Superior temporal gyrus (tissue), 1 donor: ENCODE measurements around the gene CCL16.
"Not testable (repeated sequence)": the region's sequence is repeated elsewhere in the genome, so short reads cannot be mapped to it uniquely, and the experiment has no call there.

Experiments
- DNase-seq: peaks from one replicate; pipeline ENCODE4 v3.0.0-alpha.2; 2016; ENCODE audit errors: extremely low spot score

Gene CCL16

DNA sequence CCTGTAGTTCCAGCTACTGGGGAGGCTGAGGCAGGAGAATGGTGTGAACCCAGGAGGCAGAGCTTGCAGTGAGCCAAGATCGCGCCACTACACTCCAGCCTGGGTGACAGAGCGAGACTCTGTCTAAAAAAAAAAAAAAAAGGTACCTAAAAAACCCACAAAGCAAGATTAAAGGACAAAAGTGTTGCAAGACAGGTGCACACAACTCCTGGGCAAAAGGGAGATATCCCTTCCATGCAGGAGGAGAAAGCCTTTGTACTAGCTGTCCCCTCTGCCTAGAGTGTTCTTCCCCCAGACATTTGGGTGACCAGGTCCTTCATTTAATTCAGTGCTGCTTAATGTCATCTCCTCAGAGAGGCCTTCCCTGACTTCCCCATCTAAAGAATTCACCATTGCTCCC, 42.8 kb downstream of the CCL16 start:
- DNase-seq, result not testable (repeated sequence)

DNA sequence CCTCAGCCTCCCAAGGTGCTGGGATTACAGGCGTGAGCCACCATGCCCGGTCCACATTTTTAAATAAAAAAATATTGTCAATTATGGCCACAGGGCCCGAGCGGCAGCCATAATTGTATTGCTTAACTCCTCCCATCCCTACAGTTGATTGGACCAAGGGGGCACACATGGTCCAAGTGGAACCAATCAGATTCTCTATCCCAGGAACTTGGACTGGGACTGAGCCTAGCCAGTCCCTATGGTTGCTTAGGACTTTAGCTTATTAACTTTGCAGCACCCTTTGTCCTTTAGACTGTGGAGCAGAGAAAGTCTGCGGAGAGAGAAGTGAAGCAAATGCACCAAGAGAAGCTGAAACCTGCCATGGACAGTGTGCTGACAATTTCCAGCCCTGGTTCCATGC, 45.2 kb downstream of the CCL16 start:
- DNase-seq, result no peak

DNA sequence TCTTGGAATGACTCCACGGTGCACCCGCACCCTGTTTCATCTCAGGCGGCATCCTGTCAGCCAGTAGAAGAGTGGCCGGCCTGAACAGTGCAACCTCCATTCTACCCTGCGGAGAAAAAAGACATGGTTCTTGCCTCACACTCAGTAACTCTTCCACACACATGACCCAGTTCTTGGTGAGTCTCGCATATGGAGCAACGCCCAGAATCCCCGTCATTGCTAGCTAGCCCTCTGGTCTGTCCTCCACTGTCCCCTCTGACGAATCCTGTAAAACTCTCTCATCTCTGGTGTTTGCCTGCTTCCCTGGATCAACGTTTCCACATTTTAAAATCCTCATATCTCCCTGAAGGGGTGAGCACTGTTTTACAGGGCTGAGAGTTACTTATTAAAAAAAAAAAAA, 46.5 kb downstream of the CCL16 start:
- no peak for DNase-seq

DNA sequence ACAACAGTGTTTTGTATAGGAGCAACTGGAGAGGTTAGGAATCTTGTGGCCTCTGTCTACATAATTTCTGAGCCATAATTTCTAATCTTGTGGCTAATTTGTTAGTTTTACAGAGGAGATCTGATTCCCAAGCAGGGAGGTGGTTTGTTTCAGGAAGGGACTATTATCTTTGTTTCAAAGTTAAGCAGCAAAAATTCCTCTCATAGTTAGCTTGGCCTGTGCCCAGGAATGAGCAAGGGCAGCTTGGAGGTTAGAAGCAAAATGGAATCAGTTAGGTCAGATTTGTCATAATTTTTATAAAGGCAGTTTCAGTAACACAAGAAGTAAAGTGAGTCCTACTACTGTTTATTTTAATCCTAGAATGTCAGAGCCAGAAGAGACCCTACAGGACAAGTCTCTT, 48.7 kb downstream of the CCL16 start:
- no peak for DNase-seq

DNA sequence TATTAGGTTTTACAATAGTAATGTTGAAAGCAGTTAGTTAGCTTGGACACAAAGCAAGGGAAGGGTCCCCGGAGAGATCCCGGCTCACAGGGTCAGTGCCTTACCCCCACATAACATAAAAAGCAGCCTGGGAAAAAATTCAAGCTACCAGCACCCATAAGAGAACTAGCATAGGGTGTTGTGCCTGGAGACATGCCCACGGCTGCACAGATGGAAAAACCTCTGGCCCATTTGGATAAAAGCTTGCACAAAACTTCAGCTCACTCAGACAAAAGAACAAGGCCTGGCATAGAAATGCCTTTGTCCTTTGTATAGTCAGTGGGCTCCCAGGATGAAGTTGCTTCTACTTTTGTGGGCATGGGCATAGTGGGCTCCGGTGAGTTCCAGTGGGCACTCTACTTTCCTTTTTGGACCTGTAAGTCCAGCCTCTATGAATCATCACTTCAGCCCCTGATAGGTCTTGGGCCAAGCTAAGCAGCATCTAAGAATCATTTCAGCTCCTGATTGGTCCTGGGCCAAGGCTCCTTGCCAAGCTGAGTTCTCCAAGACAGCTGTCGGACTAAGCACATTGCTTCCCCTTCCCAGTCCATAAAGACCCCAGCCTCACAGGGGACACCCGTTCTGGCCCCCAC, 49.4 kb downstream of the CCL16 start:
- no peak for DNase-seq

DNA sequence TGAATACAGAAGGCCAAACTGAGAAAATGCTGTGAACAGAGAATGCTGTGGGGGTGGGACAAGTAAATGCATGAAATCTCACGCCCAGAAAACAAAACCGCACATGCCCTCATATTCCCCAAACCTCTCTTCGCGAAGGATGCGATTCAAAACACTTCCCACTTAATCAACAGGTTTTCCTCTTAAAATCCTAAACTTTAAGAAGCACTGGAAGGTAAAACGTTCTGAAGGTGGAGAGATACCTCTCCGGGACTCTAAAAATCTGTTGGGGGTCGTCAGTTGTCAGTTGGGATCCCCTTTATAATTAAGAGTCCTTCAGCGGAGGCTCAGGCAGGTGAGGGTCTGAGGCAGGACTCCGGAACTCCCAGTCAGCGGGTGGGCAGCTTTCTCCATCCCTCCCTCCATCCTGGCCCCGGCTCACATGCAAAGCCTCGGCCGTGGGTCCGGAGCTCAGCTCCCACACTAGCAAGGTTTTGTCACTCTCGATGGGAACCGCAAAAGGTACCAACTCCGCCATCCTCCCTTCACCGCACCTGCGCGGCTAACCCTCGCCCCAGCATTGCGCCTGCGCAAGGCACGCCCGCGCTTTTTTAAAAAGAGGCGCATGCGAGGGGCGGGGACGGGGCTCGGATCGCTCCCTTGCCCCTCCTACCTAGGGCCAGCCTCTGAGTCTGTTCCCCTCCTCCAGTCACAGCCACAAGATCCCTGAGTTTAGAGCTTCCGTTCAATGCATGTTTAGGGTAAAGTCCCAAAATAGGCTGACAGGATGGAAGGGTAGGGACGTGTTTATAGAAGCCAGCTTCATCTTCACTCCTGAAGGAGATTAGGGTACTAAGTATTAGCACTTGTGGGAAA, 50.9 kb downstream of the CCL16 start, which contains the start of gene RDM1:
Gene RDM1, minus strand, starts transcription at position 563 of the 855 bp plus-strand sequence. Its CDS starts 46 bp downstream, at position 517.
- DNase-seq, result peak; percentile 31

DNA sequence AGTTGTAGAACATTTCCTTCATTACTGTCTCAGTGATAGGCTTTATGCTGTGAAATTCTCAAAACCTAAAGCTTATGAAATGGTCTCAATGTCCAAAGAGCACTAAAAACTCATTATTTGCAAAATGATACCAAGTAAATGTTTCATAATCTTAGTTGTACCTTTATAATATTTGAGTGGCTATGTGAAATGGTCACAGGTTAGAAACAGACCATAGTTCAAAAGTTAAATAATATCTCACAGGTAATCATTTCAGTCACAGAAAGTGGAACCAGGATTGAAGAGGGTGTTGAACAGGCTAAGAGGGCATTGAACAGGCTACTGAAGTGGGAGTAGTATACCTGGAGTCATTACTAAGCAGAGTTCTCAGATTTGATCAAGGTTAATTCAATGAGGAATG, 53.6 kb downstream of the CCL16 start:
- no peak for DNase-seq
